Left forelimb (tissue), 1 donor: ENCODE data around the gene RIN1.
"Not testable (repeated sequence)": the region's sequence is repeated elsewhere in the genome, so short reads cannot be mapped to it uniquely, and the experiment has no call there.

Experiments used
- DNase-seq: peaks from one replicate; pipeline ENCODE4 v3.0.0-alpha.2; 2018; ENCODE audit warnings: low spot score

RIN1 gene

GRCh38 chr11:66318600-66318970 lies 17.6 kb downstream of the RIN1 start:
- no peak for DNase-seq

- DNase-seq, result no peak
These were observed 18.3 kb downstream of the RIN1 start for GRCh38 chr11:66317723-66318599.

GRCh38 chr11:66317322-66317722 lies 18.9 kb downstream of the RIN1 start:
- DNase-seq, result no peak

- peak; percentile 87 for DNase-seq
These were observed 19.4 kb downstream of the RIN1 start, which contains the start of gene CD248 for GRCh38 chr11:66316849-66317251. Gene CD248 (minus strand): TSS chr11:66317044. CDS start chr11:66317027, 17 bp downstream.

- no peak for DNase-seq
These were observed 20.1 kb downstream of the RIN1 start for GRCh38 chr11:66315921-66316811.

- DNase-seq, result no peak
These were observed 20.7 kb downstream of the RIN1 start for GRCh38 chr11:66315498-66315885.

- no peak for DNase-seq
These were observed 21.4 kb downstream of the RIN1 start for GRCh38 chr11:66314561-66315497.

GRCh38 chr11:66314186-66314501 lies 22.1 kb downstream of the RIN1 start:
- DNase-seq, result no peak

- peak; percentile 91 for DNase-seq
These were observed 22.7 kb downstream of the RIN1 start for GRCh38 chr11:66313321-66314185.

- DNase-seq, result peak; percentile 99
These were observed 23.5 kb downstream of the RIN1 start for GRCh38 chr11:66312549-66313320.

GRCh38 chr11:66311965-66312548 lies 24.2 kb downstream of the RIN1 start:
- DNase-seq, result peak; percentile 94

- no peak for DNase-seq
These were observed 24.7 kb downstream of the RIN1 start for GRCh38 chr11:66311470-66311964.

GRCh38 chr11:66310803-66311440 lies 25.3 kb downstream of the RIN1 start:
- not testable (repeated sequence) for DNase-seq

- no peak for DNase-seq
These were observed 25.9 kb downstream of the RIN1 start for GRCh38 chr11:66310324-66310723.

GRCh38 chr11:66309475-66309874 lies 26.8 kb downstream of the RIN1 start:
- DNase-seq, result no peak

GRCh38 chr11:66302656-66303055 lies 33.6 kb downstream of the RIN1 start:
- DNase-seq, result no peak

- DNase-seq, result no peak
These were observed 37.0 kb downstream of the RIN1 start for GRCh38 chr11:66299186-66299585.

GRCh38 chr11:66297610-66298009 lies 38.6 kb downstream of the RIN1 start:
- no peak for DNase-seq
